Retinal pigment epithelial cell (primary cell): ENCODE results near the gene CCDC194.

Experiments used
- DNase-seq: peaks from one replicate; pipeline ENCODE4 v3.0.0-alpha.2; 2010; ENCODE audit warnings: low read depth
- H3K4me3 ChIP-seq: 2 replicates; pipeline ENCODE4 v1.5.1; 2011; ENCODE audit warnings: mild to moderate bottlenecking, low read length, control low read depth, moderate library complexity
- CTCF ChIP-seq: conservative IDR thresholded peaks from 2 replicates; pipeline ENCODE4 v1.5.1; 2011; ENCODE audit warnings: low read depth, low read length, control low read depth, inconsistent platforms

The CCDC194 gene

GRCh38 chr19:17419154-17419620 is 25.2 kb upstream of the CCDC194 start:
- no peak for TF ChIP-seq CTCF
- H3K4me3 ChIP-seq, result peak overlapping the region; percentile 53
- DNase-seq, result no peak

- no peak for DNase-seq
- H3K4me3 ChIP-seq, result no peak overlapping the region
- TF ChIP-seq CTCF, result no peak
Observed at GRCh38 chr19:17418710-17419109, 24.7 kb upstream of the CCDC194 start.

DNA sequence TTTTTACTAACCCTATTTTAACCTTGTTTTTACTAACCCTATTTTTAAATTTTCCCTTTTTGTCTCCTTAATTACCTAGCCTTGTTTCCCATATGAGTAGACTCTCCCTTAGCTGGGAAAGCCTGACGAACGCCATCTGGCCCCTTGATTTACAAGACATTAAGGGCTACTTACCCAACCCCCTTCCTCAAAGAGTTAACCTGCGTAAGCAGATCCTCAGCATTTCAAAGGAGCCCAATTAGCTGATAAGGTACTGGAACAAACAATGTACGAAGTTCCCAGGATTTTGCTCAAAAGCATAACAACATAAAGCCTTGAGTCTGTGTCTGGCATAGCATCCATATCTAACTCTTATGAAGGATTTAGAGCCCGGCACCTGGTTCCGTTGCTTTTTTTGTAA is 21.1 kb upstream of the CCDC194 start:
- no peak for DNase-seq
- H3K4me3 ChIP-seq, result no peak overlapping the region
- TF ChIP-seq CTCF, result no peak

DNA sequence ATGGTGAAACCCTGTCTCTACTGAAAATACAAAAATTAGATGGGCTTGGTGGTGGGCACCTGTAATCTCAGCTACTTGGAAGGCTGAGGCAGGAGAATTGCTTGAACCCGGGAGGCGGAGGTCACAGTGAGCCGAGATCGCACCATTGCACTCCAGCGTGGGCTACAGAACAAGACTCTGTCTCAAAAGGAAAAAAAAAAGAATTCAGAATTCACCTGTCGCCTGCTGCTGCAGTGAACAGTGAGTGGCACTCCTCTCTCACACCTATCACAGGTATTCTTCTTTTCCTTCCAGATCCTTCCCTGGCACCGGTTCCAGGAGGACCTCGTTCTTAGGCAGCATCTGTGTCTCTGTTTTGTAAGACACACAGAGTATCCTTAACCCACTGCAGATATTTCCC is 20.1 kb upstream of the CCDC194 start:
- no peak for TF ChIP-seq CTCF
- DNase-seq, result no peak
- H3K4me3 ChIP-seq, result no peak overlapping the region

GRCh38 chr19:17411801-17412200 is 17.8 kb upstream of the CCDC194 start:
- H3K4me3 ChIP-seq, result no peak overlapping the region
- no peak for DNase-seq
- no peak for TF ChIP-seq CTCF

DNA sequence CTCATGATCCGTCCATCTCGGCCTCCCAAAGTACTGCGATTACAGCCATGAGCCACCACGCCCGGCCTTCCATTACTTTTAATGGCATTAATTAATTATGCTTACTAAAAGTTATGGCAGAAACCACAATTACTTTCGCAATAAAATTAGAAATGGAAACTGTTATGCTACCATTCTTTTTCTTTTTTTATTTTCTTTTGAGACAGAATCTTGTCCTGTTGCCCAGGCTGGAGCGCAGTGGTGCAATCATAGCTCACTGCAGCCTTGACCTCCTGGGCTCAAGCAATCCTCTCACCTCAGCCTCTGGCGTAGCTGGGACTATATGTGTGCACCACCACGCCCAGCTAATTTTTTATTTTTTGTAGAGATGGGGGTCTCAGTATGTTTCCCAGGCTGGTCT is 16.0 kb upstream of the CCDC194 start:
- TF ChIP-seq CTCF, result no peak
- no peak for DNase-seq
- H3K4me3 ChIP-seq, result no peak overlapping the region

DNA sequence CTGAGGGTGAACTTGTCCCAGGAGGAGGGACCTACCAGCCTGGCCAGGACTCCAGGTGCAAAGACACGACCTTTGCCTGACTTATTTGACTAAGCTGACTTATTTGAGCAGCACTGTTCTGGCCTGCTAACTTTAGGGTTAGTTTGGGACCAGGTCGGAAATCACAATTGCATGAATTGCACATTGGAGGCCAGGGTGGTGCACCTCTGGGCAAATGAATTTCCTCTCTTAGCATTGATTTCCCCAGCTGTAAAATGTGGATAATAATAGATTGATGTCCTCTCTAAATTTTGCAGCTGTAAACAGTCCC is 12.8 kb upstream of the CCDC194 start:
- H3K4me3 ChIP-seq, result no peak overlapping the region
- no peak for TF ChIP-seq CTCF
- DNase-seq, result no peak
